ENCODE results near the gene CIT. TPM values are rescaled to one million over a fixed set of nuclear protein-coding genes. Genes with fewer than 3 reads are reported as not detected.

CIT gene
- total RNA-seq: 6.2 and 26.7 TPM in 2 replicates

DNA sequence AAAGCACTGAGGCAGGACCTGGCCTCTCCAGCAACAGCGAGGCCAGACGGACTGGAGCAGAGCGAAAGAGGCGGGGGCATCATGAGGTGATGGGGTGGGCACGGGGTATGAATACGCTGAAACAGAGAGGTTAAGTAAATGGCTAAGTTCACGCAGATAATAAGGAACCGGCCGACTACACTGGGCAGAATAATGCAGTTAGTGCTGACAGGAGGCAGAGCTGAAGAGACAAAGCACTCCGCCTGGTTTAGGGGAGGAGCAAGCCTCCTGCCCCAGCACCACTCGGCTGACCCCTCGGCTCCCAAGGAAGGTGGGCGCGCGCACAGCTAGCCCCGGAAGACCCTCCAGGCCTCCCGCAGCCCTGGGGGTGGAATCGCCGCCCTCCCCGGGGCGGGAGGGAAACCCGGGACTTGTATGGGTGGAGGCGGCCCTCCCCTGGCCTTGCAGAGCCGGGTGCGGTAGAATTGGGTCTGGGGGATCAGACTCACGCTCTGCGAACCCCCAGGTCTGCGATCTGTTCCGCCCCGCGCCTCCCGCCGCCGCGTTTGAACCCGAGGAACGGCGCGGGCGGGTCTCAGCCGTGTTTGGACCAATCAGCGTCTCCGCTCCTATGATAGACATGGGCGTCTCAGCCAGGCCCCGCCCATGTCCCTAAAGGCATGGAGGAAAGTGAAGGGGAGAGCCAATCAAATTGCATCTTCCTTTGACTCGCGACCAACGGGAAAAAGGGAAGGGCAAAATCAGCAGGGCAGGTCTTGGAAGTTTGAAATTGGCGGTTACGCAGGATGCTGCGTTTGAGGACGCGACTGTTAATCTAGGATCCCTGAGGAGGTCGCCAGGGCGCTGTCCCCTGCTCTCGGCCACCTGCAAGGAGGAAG lies at the start of gene CIT:
Gene CIT, minus strand, starts transcription at position 560 of the 878 bp plus-strand sequence. CDS start 1,152 bp downstream, outside the sequence.

GRCh38 chr12:119667577-119668323 lies 209.4 kb downstream of the CIT start, which contains the start of gene PRKAB1:
Gene PRKAB1, plus strand, starts transcription at chr12:119668133. Its CDS starts 112 bp downstream, at chr12:119668245.

Other genes starting within 250 kb of the CIT start
- gene PRKAB1, start 209.2 kb downstream of the CIT start, total RNA-seq: 9.7 and 25.2 TPM in 2 replicates
- not detected in 2 replicates for gene BICDL1, start 111.9 kb upstream of the CIT start, total RNA-seq
- 35.7 and 42.2 TPM in 2 replicates for gene RAB35, start 239.4 kb upstream of the CIT start, total RNA-seq

All from epithelial cell of umbilical artery (primary cell).